ENCODE data around the gene C4orf51.
A peak's percentile ranks its signal among the peaks of the same experiment; 100 is the strongest.

C4orf51 gene

DNA sequence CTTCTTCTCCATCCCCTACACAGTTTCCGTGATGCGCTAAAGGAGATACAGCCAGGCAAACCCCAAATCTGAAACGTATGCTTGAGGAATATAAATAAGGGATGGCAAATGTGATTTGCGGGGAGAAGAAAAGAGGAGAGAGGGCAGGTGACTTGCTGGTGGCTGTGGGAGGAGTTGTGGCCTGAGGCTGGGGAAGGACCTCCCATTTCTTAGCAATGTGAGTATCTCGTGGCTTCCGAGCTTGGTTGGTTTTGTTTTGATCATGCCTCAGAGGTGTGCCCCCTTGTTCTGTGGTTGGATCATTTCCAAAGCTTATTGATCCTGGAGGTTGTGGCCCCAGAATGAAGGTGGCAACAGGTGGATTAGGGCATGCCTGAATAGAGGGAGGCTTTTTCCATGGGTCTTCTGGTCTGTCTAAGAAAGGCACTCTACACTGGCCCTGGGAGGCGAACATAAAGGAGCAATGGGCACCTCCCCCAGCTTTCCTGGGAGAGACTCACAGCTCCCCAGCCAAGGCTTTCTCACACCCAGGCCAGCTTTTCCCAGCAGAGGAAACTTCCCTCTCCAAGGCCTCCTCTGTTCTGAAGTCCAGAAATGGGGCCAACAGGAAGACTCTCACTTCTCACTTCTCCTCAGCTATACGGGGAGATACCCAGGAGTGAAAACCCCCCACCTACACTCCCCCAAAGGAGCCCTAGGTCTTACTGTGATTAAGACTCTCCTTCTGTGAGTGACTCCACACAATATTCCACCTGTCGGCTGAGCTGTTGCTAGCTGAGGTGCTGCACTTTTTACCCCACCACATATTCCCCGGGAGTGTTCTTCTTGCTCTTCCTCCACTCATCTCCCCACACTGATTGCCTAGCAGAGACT is 40.0 kb downstream of the C4orf51 start:
- H3K9ac ChIP-seq (ENCODE audit: low read depth, low read length, poor library complexity, severe bottlenecking): peak overlapping the region; percentile 23
- no peak for TF ChIP-seq EZH2phosphoT487 (IDR thresholded peaks at IDR 0.05; ENCODE audit: borderline replicate concordance)
- TF ChIP-seq, protein P1, sequence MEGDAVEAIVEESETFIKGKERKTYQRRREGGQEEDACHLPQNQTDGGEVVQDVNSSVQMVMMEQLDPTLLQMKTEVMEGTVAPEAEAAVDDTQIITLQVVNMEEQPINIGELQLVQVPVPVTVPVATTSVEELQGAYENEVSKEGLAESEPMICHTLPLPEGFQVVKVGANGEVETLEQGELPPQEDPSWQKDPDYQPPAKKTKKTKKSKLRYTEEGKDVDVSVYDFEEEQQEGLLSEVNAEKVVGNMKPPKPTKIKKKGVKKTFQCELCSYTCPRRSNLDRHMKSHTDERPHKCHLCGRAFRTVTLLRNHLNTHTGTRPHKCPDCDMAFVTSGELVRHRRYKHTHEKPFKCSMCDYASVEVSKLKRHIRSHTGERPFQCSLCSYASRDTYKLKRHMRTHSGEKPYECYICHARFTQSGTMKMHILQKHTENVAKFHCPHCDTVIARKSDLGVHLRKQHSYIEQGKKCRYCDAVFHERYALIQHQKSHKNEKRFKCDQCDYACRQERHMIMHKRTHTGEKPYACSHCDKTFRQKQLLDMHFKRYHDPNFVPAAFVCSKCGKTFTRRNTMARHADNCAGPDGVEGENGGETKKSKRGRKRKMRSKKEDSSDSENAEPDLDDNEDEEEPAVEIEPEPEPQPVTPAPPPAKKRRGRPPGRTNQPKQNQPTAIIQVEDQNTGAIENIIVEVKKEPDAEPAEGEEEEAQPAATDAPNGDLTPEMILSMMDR (conservative IDR thresholded peaks at IDR 0.05; ENCODE audit: low read length): no peak
- no peaks in the 10 kb centered on the region for H3K9me2 ChIP-seq (replicated peaks; ENCODE audit: low read depth, low read length)
- no peaks in the 10 kb centered on the region for H4K20me1 ChIP-seq (ENCODE audit: insufficient read depth, low read length, poor library complexity, severe bottlenecking)
- H3K4me1 ChIP-seq (ENCODE audit: insufficient read depth, low read length, poor library complexity, severe bottlenecking): peaks cover 22% of the 10 kb centered on the region
- H3F3A ChIP-seq (ENCODE audit: low read depth): no peaks in the 10 kb centered on the region
- peak overlapping the region; percentile 27 for H3K4me2 ChIP-seq (ENCODE audit: low read depth, low read length, poor library complexity, severe bottlenecking)
- H3K4me3 ChIP-seq (ENCODE audit: low read length, poor library complexity, severe bottlenecking): no peak overlapping the region
- no peaks in the 10 kb centered on the region for H3K36me3 ChIP-seq (ENCODE audit: insufficient read depth, low read length)
- no peaks in the 10 kb centered on the region for H3K9me3 ChIP-seq (ENCODE audit: insufficient read depth, low read depth, low read length)
- no peaks in the 10 kb centered on the region for H3K27me3 ChIP-seq (ENCODE audit: insufficient read depth, low read length, poor library complexity, severe bottlenecking)
- peak overlapping the region; percentile 55; the same call in 1 of the 2 replicates for H2AFZ ChIP-seq (ENCODE audit: low read length)
- H3K79me2 ChIP-seq (ENCODE audit: insufficient read depth, low read length): no peaks in the 10 kb centered on the region

DNA sequence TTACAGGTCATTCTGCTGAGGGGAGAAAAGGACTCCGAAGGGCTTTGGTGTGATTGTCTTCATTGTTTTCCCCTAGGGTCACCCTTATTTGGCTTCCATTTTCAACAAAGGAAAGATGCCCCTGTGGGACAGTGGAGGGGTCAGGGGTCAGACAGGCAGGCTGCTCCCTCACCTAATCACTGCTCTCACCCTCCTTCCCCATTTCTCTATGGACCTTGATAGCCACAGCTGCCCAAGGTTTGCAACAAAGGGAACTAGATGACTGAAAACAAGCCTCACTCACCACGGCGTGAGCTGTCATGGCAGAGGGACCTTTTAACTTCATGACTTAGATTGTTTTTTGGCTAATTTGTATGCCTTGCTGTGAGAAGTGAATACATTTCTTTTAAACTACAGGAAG is 40.7 kb downstream of the C4orf51 start:
- TF ChIP-seq, protein P1 (conservative IDR thresholded peaks at IDR 0.05; ENCODE audit: low read length): no peak
- TF ChIP-seq EZH2phosphoT487 (IDR thresholded peaks at IDR 0.05; ENCODE audit: borderline replicate concordance): no peak

DNA sequence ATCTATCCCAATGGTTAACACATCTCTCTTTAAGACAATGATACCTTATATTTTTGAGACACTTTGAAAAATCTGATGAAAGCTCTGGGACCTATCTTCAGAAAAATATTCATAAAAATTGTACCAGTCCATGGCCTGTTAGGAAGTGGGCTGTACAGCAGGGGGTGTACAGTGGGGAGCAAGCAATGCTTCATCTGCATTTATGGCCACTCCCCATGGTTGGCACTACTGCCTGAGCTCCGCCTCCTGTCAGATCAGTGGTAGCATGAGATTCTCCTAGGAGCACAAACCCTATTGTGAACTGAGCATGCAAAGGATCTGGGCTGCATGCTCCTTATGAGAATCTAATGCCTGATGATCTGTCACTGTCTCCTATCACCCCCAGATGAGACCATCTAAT is 42.6 kb downstream of the C4orf51 start:
- Histone ChIP-seq H3K9me2 (replicated peaks; ENCODE audit: low read depth, low read length) (no peaks in the 10 kb centered on the region), H3K4me3 (ENCODE audit: low read length, poor library complexity, severe bottlenecking) (no peak overlapping the region), H3K9ac (ENCODE audit: low read depth, low read length, poor library complexity, severe bottlenecking) (no peak overlapping the region), H3K4me2 (ENCODE audit: low read depth, low read length, poor library complexity, severe bottlenecking) (no peak overlapping the region), H3F3A (ENCODE audit: low read depth) (no peaks in the 10 kb centered on the region), H2AFZ (ENCODE audit: low read length) (no peak overlapping the region), H3K4me1 (ENCODE audit: insufficient read depth, low read length, poor library complexity, severe bottlenecking) (peaks cover 10% of the 10 kb centered on the region), H3K27me3 (ENCODE audit: insufficient read depth, low read length, poor library complexity, severe bottlenecking) (no peaks in the 10 kb centered on the region), H3K36me3 (ENCODE audit: insufficient read depth, low read length) (no peaks in the 10 kb centered on the region), H3K9me3 (ENCODE audit: insufficient read depth, low read depth, low read length) (no peaks in the 10 kb centered on the region), H3K79me2 (ENCODE audit: insufficient read depth, low read length) (no peaks in the 10 kb centered on the region), H4K20me1 (ENCODE audit: insufficient read depth, low read length, poor library complexity, severe bottlenecking) (no peaks in the 10 kb centered on the region)
- TF ChIP-seq EZH2phosphoT487 (IDR thresholded peaks at IDR 0.05; ENCODE audit: borderline replicate concordance): no peak
- TF ChIP-seq, protein P1 (conservative IDR thresholded peaks at IDR 0.05; ENCODE audit: low read length): 0 out of 2 replicates have a peak, but pooled peaks have one; percentile 10

More for the DNA sequence above, 40.7 kb downstream of the C4orf51 start:
- no peaks in the 10 kb centered on the region for H3K27me3 ChIP-seq (ENCODE audit: insufficient read depth, low read length, poor library complexity, severe bottlenecking)
- H3K36me3 ChIP-seq (ENCODE audit: insufficient read depth, low read length): no peaks in the 10 kb centered on the region
- H3K4me3 ChIP-seq (ENCODE audit: low read length, poor library complexity, severe bottlenecking): no peak overlapping the region
- H3F3A ChIP-seq (ENCODE audit: low read depth): no peaks in the 10 kb centered on the region
- no peak overlapping the region for H2AFZ ChIP-seq (ENCODE audit: low read length)
- H3K9me3 ChIP-seq (ENCODE audit: insufficient read depth, low read depth, low read length): no peaks in the 10 kb centered on the region
- H3K9me2 ChIP-seq (replicated peaks; ENCODE audit: low read depth, low read length): no peaks in the 10 kb centered on the region
- H3K9ac ChIP-seq (ENCODE audit: low read depth, low read length, poor library complexity, severe bottlenecking): no peak overlapping the region
- H3K79me2 ChIP-seq (ENCODE audit: insufficient read depth, low read length): no peaks in the 10 kb centered on the region
- no peaks in the 10 kb centered on the region for H4K20me1 ChIP-seq (ENCODE audit: insufficient read depth, low read length, poor library complexity, severe bottlenecking)
- no peak overlapping the region for H3K4me2 ChIP-seq (ENCODE audit: low read depth, low read length, poor library complexity, severe bottlenecking)
- peaks cover 22% of the 10 kb centered on the region for H3K4me1 ChIP-seq (ENCODE audit: insufficient read depth, low read length, poor library complexity, severe bottlenecking)
